Skeletal muscle tissue (tissue), 4 donors: ENCODE measurements around the gene C4orf50. TPM values are rescaled to one million over a fixed set of nuclear protein-coding genes. Genes with fewer than 3 reads are reported as not detected.
"Not testable (repeated sequence)": the region's sequence is repeated elsewhere in the genome, so short reads cannot be mapped to it uniquely, and the experiment has no call there.

ENCODE experiments used
- H3K27ac ChIP-seq: one replicate; pipeline ENCODE4 v1.7.0; 2013; ENCODE audit warnings: mild to moderate bottlenecking, low read depth, low read length, inconsistent platforms
- H3K27me3 ChIP-seq, 3 donors: one replicate each; pipeline ENCODE4 v1.7.0; 2013; ENCODE audit warnings: low read length in 3 of 3; ENCODE audit not compliant: control insufficient read depth in 3 of 3, insufficient read depth in 3 of 3
- H3K36me3 ChIP-seq, 3 donors: one replicate each; pipeline ENCODE4 v1.7.0; 2013; ENCODE audit warnings: low read length in 3 of 3; ENCODE audit not compliant: control insufficient read depth in 3 of 3, insufficient read depth in 3 of 3
- H3K4me1 ChIP-seq, 3 donors: one replicate each; pipeline ENCODE4 v1.7.0; 2013; ENCODE audit warnings: low read length in 3 of 3, mild to moderate bottlenecking in 3 of 3; ENCODE audit not compliant: control insufficient read depth in 3 of 3, insufficient read depth in 3 of 3
- H3K4me3 ChIP-seq, 3 donors: one replicate each; pipeline ENCODE4 v1.7.0; 2013; ENCODE audit warnings: low read length in 3 of 3
- H3K9ac ChIP-seq, 3 donors: one replicate each; pipeline ENCODE4 v1.7.0; 2013; ENCODE audit warnings: low read length in 3 of 3, mild to moderate bottlenecking in 3 of 3, moderate library complexity in 2 of 3, low read depth in 1 of 3
- H3K9me3 ChIP-seq, 3 donors: one replicate each; pipeline ENCODE4 v1.7.0; 2013; ENCODE audit warnings: low read length in 3 of 3; ENCODE audit not compliant: control insufficient read depth in 3 of 3
- total RNA-seq: library from RNA; depleted of rRNA; stranded (reverse); fragments of >200 nt; gene quantifications from one replicate; pipeline ENCODE4 v1.2.3, GENCODE V29; 2014
- donor health status: Osteomylitis.

Gene C4orf50
- total RNA-seq, 1 donor from 2014 or later: not detected

- H3K4me1 ChIP-seq: no peaks in the 10 kb centered on the region
- H3K27ac ChIP-seq: no peak overlapping the region
- H3K9ac ChIP-seq: no peak overlapping the region
- H3K36me3 ChIP-seq: no peaks in the 10 kb centered on the region
- H3K4me3 ChIP-seq: no peak overlapping the region
- H3K27me3 ChIP-seq: peaks cover 14 to 45% (median 26%) of the 10 kb centered on the region in 3 donors
- no peaks in the 10 kb centered on the region for H3K9me3 ChIP-seq
Observed at GRCh38 chr4:5995901-5996623, 22.2 kb downstream of the C4orf50 start.

DNA sequence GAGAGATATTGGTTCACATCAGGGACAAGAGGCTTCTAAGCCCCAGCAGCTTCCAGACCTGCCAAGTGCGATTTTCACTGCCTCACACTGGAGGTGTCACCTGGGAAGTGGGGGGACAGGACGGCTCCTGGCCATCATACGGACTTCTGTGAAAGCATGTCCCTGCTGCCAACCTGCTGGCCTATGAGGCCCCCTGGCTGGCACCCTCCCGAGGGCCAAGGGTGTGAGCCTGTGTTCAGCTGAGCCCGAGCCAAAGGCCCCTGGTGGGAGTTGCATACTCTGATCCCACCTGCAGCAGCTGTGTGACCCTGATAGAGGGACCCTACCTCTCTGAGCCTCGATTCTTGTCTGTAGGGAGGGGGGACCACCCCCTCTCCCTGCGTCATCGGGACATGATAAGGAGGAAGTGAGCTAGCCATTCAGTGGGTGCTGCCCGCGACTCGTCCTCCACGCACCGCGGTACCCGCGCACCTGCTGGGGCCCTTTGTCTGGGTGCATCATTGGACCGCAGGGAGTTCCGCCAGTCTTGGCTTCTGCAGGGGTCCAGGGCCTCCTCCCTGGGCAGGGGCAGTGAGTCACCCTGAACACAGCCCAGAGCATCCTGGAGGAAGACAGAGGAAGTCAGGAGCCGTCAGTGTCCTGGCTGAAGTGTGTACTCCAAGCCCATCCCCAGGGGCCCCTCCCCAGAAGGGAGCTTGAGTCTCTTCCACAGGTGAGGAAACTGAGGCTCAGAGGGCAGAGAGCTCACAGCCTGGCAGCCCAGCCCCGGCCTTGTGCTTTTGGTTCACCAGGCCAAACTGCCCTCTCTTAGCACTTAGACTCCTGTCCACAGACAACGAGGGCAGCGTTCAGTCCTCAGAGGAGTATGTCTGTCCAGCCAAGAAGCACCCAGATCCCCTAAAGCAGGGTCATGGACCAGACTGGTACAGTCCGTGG lies 24.1 kb downstream of the C4orf50 start:
- no peaks in the 10 kb centered on the region for H3K36me3 ChIP-seq
- H3K4me1 ChIP-seq: no peaks in the 10 kb centered on the region
- H3K27me3 ChIP-seq: peaks cover 5 to 45% (median 22%) of the 10 kb centered on the region in 3 donors
- no peak overlapping the region for H3K27ac ChIP-seq
- no peak overlapping the region for H3K4me3 ChIP-seq
- H3K9me3 ChIP-seq: no peaks in the 10 kb centered on the region
- no peak overlapping the region for H3K9ac ChIP-seq

- H3K4me1 ChIP-seq, H3K36me3 ChIP-seq, H3K27ac ChIP-seq, H3K4me3 ChIP-seq, H3K9ac ChIP-seq, H3K9me3 ChIP-seq: not testable (repeated sequence)
- peaks cover 3 to 38% (median 16%) of the 10 kb centered on the region in 3 donors for H3K27me3 ChIP-seq
Observed at GRCh38 chr4:5993346-5993745, 24.9 kb downstream of the C4orf50 start.

- H3K27ac ChIP-seq: no peak overlapping the region
- H3K36me3 ChIP-seq: no peaks in the 10 kb centered on the region
- H3K27me3 ChIP-seq: peaks cover 3 to 38% (median 14%) of the 10 kb centered on the region in 3 donors
- H3K9ac ChIP-seq: no peak overlapping the region
- no peaks in the 10 kb centered on the region for H3K9me3 ChIP-seq
- H3K4me1 ChIP-seq: no peaks in the 10 kb centered on the region
- no peak overlapping the region for H3K4me3 ChIP-seq
Observed at GRCh38 chr4:5992828-5993321, 25.4 kb downstream of the C4orf50 start.

GRCh38 chr4:5992171-5992827 lies 25.9 kb downstream of the C4orf50 start:
- H3K4me1 ChIP-seq: no peaks in the 10 kb centered on the region
- peaks cover 3 to 38% (median 14%) of the 10 kb centered on the region in 3 donors for H3K27me3 ChIP-seq
- H3K9me3 ChIP-seq: no peaks in the 10 kb centered on the region
- no peak overlapping the region for H3K4me3 ChIP-seq
- H3K9ac ChIP-seq: no peak overlapping the region
- no peaks in the 10 kb centered on the region for H3K36me3 ChIP-seq
- no peak overlapping the region for H3K27ac ChIP-seq

- H3K4me1 ChIP-seq: no peaks in the 10 kb centered on the region
- H3K9ac ChIP-seq: no peak overlapping the region
- peaks cover 3 to 38% (median 14%) of the 10 kb centered on the region in 3 donors for H3K27me3 ChIP-seq
- no peaks in the 10 kb centered on the region for H3K36me3 ChIP-seq
- no peaks in the 10 kb centered on the region for H3K9me3 ChIP-seq
- no peak overlapping the region for H3K4me3 ChIP-seq
- no peak overlapping the region for H3K27ac ChIP-seq
Observed at GRCh38 chr4:5991405-5991804, 26.8 kb downstream of the C4orf50 start.

DNA sequence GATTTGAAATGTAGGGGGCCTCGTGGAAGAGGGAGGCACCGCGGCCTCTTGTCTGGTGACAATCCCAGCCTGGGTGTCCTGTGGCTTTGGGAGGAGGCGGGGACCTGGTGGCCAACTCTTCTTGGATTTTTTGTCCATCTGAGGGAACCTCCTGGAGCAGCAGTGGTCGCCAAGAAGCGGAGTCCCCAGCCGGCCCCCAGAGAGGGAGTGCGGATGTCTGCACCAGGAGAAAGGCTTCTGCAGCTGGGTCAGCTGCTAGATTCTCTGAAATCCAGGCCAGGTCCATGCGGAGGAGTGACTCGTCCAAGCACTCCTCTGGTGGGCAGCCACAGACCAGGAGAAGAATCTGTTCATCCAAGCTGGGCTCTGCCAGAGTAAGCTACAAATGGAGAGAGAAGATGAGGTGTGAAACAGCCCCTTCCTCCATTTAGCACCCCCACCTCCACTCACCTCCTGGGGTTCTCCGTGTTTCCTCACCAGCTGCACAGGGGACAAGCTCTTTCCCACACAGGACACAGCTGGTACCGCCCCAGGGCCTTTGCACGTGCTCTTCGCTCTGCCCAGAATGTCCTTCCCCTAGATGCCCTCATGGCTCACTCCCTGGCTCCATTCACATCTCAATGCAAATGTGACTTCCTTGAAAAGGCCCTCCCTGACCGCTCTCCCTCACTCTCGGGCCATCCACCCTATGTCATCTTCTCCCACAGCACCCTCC lies 27.6 kb downstream of the C4orf50 start:
- no peaks in the 10 kb centered on the region for H3K9me3 ChIP-seq
- no peak overlapping the region for H3K27ac ChIP-seq
- no peak overlapping the region for H3K4me3 ChIP-seq
- H3K27me3 ChIP-seq: peaks cover 3 to 35% (median 12%) of the 10 kb centered on the region in 3 donors
- H3K4me1 ChIP-seq: no peaks in the 10 kb centered on the region
- no peaks in the 10 kb centered on the region for H3K36me3 ChIP-seq
- no peak overlapping the region for H3K9ac ChIP-seq

DNA sequence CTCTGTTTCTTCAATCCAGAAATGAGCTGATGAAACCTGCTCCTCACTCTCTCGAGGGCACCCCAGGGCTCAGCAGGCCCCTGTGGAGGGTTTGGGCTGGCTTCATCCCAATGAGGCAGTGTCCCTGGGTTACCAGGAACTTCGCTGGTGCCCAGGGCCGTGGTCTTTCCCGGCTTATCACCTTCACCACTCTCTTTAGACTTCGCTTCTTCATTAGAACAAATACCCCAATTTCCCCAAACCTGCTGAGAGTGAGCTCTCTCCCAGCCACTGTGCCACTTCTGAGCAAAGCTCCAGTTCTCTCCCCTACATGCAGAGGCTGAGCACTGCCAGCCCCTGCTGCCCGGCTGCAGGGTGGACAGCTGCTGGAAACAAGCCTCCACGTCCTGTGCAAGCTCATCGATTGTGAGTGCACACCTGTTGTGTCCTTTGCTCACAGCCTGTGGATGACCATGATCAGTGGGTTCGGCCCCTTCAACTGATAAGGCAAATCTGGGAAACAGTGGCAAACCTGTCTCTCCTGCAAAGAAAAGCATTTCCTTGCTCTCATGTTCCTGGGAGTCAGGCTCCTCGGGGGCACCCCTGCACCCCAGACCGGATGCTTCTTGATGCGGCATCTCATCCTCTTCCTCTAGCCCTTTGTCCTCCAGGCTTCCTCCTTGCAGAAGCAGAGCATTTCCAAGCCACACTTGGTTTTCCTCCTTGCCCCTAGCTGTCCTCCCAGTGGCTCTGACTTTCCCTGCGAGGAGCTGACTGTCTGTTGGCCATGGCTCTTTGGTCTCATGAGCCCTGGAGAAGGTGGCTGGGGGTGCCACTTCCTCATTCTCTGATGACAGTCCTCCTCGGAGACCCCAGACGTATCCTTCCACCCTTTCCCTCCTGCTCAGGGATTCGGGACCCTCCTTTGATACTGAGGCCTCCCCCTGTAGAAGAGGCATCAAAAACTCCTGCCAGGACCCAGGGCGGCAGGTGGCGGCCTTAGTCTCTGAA lies 28.7 kb downstream of the C4orf50 start:
- Histone ChIP-seq H3K27me3 (peaks cover 3 to 28% (median 12%) of the 10 kb centered on the region in 3 donors), H3K9me3 (no peaks in the 10 kb centered on the region), H3K4me1 (no peaks in the 10 kb centered on the region), H3K4me3 (no peak overlapping the region), H3K9ac (no peak overlapping the region), H3K36me3 (no peaks in the 10 kb centered on the region), H3K27ac (no peak overlapping the region)
